COR-L47 (cell line): ENCODE results near the gene SLC7A10.
A peak's percentile ranks its signal among the peaks of the same experiment; 100 is the strongest.
"Not testable (repeated sequence)": the region's sequence is repeated elsewhere in the genome, so short reads cannot be mapped to it uniquely, and the experiment has no call there.

Experiments
- DNase-seq: peaks from one replicate; lab custom pipeline; 2025; lab: John Stamatoyannopoulos, UW

The SLC7A10 gene

GRCh38 chr19:33201886-33202545 is 23.6 kb downstream of the SLC7A10 start:
- no peak for DNase-seq

GRCh38 chr19:33201473-33201872 is 24.2 kb downstream of the SLC7A10 start:
- no peak for DNase-seq

- no peak for DNase-seq
Measured at GRCh38 chr19:33199441-33200265, 26.0 kb downstream of the SLC7A10 start.

- DNase-seq, result no peak
Measured at GRCh38 chr19:33198169-33198568, 27.5 kb downstream of the SLC7A10 start.

- DNase-seq, result no peak
Measured at GRCh38 chr19:33197591-33198000, 28.1 kb downstream of the SLC7A10 start.

GRCh38 chr19:33196446-33197193 is 29.0 kb downstream of the SLC7A10 start:
- DNase-seq, result no peak

- no peak for DNase-seq
Measured at GRCh38 chr19:33195645-33196347, 29.9 kb downstream of the SLC7A10 start.

GRCh38 chr19:33194886-33195644 is 30.6 kb downstream of the SLC7A10 start:
- no peak for DNase-seq

- no peak for DNase-seq
Measured at GRCh38 chr19:33194532-33194885, 31.1 kb downstream of the SLC7A10 start.

- DNase-seq, result peak; percentile 31
Measured at GRCh38 chr19:33193865-33194362, 31.7 kb downstream of the SLC7A10 start, which contains the start of gene LRP3. LRP3 (plus strand) TSS chr19:33194330; CDS start chr19:33194786, 456 bp downstream.

GRCh38 chr19:33193269-33193864 is 32.3 kb downstream of the SLC7A10 start:
- no peak for DNase-seq

- no peak for DNase-seq
Measured at GRCh38 chr19:33192010-33192409, 33.6 kb downstream of the SLC7A10 start.

- no peak for DNase-seq
Measured at GRCh38 chr19:33191501-33191900, 34.1 kb downstream of the SLC7A10 start.

GRCh38 chr19:33191092-33191491 is 34.6 kb downstream of the SLC7A10 start:
- not testable (repeated sequence) for DNase-seq

GRCh38 chr19:33189453-33189852 is 36.2 kb downstream of the SLC7A10 start:
- DNase-seq, result no peak

- no peak for DNase-seq
Measured at GRCh38 chr19:33187183-33187540, 38.5 kb downstream of the SLC7A10 start.

- no peak for DNase-seq
Measured at GRCh38 chr19:33186431-33187182, 39.0 kb downstream of the SLC7A10 start.

- peak; percentile 74 for DNase-seq
Measured at GRCh38 chr19:33177417-33177979, 48.2 kb downstream of the SLC7A10 start.

GRCh38 chr19:33176670-33177416 is 48.8 kb downstream of the SLC7A10 start:
- peak; percentile 98 for DNase-seq
